Neural cell (in vitro differentiated cells): Measurements from ENCODE around the gene SCN8A. TPM values are rescaled to one million over a fixed set of nuclear protein-coding genes. Genes with fewer than 3 reads are reported as not detected.

Experiments used
- H2AFZ ChIP-seq: fragments of 200-600, 300-800 bp; sonication (generic), shearing (Covaris generic); 2 replicates; pipeline ENCODE4 v1.6.0; 2014; ENCODE audit warnings: low read depth, mild to moderate bottlenecking, antibody characterized with exemption, low read length, moderate library complexity
- H3F3A ChIP-seq: fragments of 200-600 bp; shearing (Covaris generic); 2 replicates; pipeline ENCODE4 v1.6.1; 2016; ENCODE audit warnings: mild to moderate bottlenecking, moderate library complexity, mixed read lengths, antibody characterized with exemption, low read length; ENCODE audit not compliant: insufficient read depth, poor library complexity, severe bottlenecking
- H3K27ac ChIP-seq: fragments of 200-600, 300-800 bp; sonication (generic), shearing (Covaris generic); 2 replicates; pipeline ENCODE4 v1.5.1; 2014; ENCODE audit warnings: mild to moderate bottlenecking, low read length, moderate library complexity
- H3K27me3 ChIP-seq: fragments of 300-800, 200-600 bp; sonication (generic), shearing (Covaris generic); 2 replicates; pipeline ENCODE4 v1.6.0; 2014; ENCODE audit warnings: mild to moderate bottlenecking, low read depth, low read length, moderate library complexity; ENCODE audit not compliant: insufficient read depth
- H3K36me3 ChIP-seq: fragments of 300-800, 200-600 bp; sonication (generic), shearing (Covaris generic); 2 replicates; pipeline ENCODE4 v1.5.1; 2014; ENCODE audit warnings: mild to moderate bottlenecking, antibody characterized with exemption, low read length, moderate library complexity; ENCODE audit not compliant: insufficient read depth
- H3K4me2 ChIP-seq: fragments of 300-800, 200-600 bp; sonication (generic), shearing (Covaris generic); 2 replicates; pipeline ENCODE4 v1.6.0; 2014; ENCODE audit warnings: mild to moderate bottlenecking, low read length
- H3K4me3 ChIP-seq: fragments of 300-800, 200-600 bp; sonication (generic), shearing (Covaris generic); 2 replicates; pipeline ENCODE4 v1.5.1; 2014; ENCODE audit warnings: mild to moderate bottlenecking, low read length, moderate library complexity
- H3K79me2 ChIP-seq: fragments of 200-600 bp; shearing (Covaris generic); replicated peaks from 2 replicates; pipeline ENCODE4 v1.6.0; 2014; ENCODE audit warnings: mild to moderate bottlenecking, low read length, moderate library complexity; ENCODE audit not compliant: insufficient read depth
- H3K9ac ChIP-seq: fragments of 300-800, 200-600 bp; sonication (generic), shearing (Covaris generic); 2 replicates; pipeline ENCODE4 v1.6.1; 2016; ENCODE audit warnings: mild to moderate bottlenecking, low read length, mixed read lengths
- H3K9me2 ChIP-seq: fragments of 200-600 bp; shearing (Covaris generic); 2 replicates; pipeline ENCODE4 v1.6.1; 2016; ENCODE audit warnings: mild to moderate bottlenecking, low read length, mixed read lengths; ENCODE audit not compliant: insufficient read depth
- H3K9me3 ChIP-seq: fragments of 200-600, 300-800 bp; sonication (generic), shearing (Covaris generic); 2 replicates; pipeline ENCODE4 v1.6.1; 2016; ENCODE audit warnings: mild to moderate bottlenecking, mixed run types, low read length, moderate library complexity, mixed read lengths
- H4K20me1 ChIP-seq: fragments of 200-600 bp; shearing (Covaris generic); 2 replicates; pipeline ENCODE4 v1.6.1; 2016; ENCODE audit warnings: mild to moderate bottlenecking, mixed run types; ENCODE audit not compliant: insufficient read depth
- CTCF ChIP-seq: fragments of 450-650 bp; IDR thresholded peaks from 2 replicates; pipeline ENCODE4 v1.5.1; 2014; ENCODE audit warnings: antibody characterized with exemption, mild to moderate bottlenecking, moderate library complexity; ENCODE audit not compliant: poor library complexity, severe bottlenecking
- EP300 ChIP-seq: fragments of 450-650 bp; conservative IDR thresholded peaks from 2 replicates; pipeline ENCODE4 v1.6.1; 2014; ENCODE audit warnings: antibody characterized with exemption, mild to moderate bottlenecking, moderate library complexity; ENCODE audit not compliant: poor library complexity, severe bottlenecking
- EZH2 ChIP-seq: fragments of 200-600, 300-800 bp; shearing (Covaris generic), sonication (generic); IDR thresholded peaks from 2 replicates; pipeline ENCODE4 v1.6.1; 2014; ENCODE audit warnings: antibody characterized with exemption, low read length, borderline replicate concordance, mild to moderate bottlenecking; ENCODE audit not compliant: insufficient read depth, poor library complexity, severe bottlenecking
- MXI1 ChIP-seq: fragments of 450-650 bp; conservative IDR thresholded peaks from 2 replicates; pipeline ENCODE4 v1.6.1; 2014; ENCODE audit warnings: antibody characterized with exemption, mild to moderate bottlenecking; ENCODE audit not compliant: poor library complexity, severe bottlenecking
- POLR2AphosphoS5 ChIP-seq: IDR thresholded peaks from 2 replicates; pipeline ENCODE4 v1.6.1; 2012
- RAD21 ChIP-seq: fragments of 450-650 bp; conservative IDR thresholded peaks from 2 replicates; pipeline ENCODE4 v1.6.1; 2014; ENCODE audit warnings: antibody characterized with exemption, mild to moderate bottlenecking, moderate library complexity
- REST ChIP-seq: IDR thresholded peaks from 2 replicates; pipeline ENCODE4 v1.6.1; 2012; ENCODE audit warnings: borderline replicate concordance
- SMC3 ChIP-seq: fragments of 450-650 bp; conservative IDR thresholded peaks from 2 replicates; pipeline ENCODE4 v1.6.1; 2014; ENCODE audit warnings: antibody characterized with exemption, mild to moderate bottlenecking, moderate library complexity; ENCODE audit not compliant: poor library complexity
- TAF1 ChIP-seq: IDR thresholded peaks from 2 replicates; pipeline ENCODE4 v1.6.1; 2012; ENCODE audit warnings: low read depth
- polyA plus RNA-seq: library from polyadenylated mRNA; depleted of rRNA; stranded (reverse); fragments of >200 nt; gene quantifications from 2 replicates; pipeline ENCODE4 v1.2.3, GENCODE V29; 2014

SCN8A gene
- polyA plus RNA-seq, 1 donor from 2014 or later: 14.2 TPM

- H2AFZ ChIP-seq: no peak overlapping the region
- H3F3A ChIP-seq: no peaks in the 10 kb centered on the region
- no peak overlapping the region for H3K27ac ChIP-seq
- TF ChIP-seq MXI1: no peak
- no peak for TF ChIP-seq REST
- TF ChIP-seq TAF1: no peak
- no peak for TF ChIP-seq CTCF
- TF ChIP-seq POLR2AphosphoS5: no peak
- TF ChIP-seq EZH2: no peak
- TF ChIP-seq EP300: no peak
- no peak for TF ChIP-seq RAD21
- no peak for TF ChIP-seq SMC3
- H3K27me3 ChIP-seq: no peaks in the 10 kb centered on the region
- no peak overlapping the region for H3K4me3 ChIP-seq
- no peaks in the 10 kb centered on the region for H4K20me1 ChIP-seq
- no peaks in the 10 kb centered on the region for H3K36me3 ChIP-seq
- no peaks in the 10 kb centered on the region for H3K9me3 ChIP-seq
- H3K9ac ChIP-seq: no peak overlapping the region
- H3K9me2 ChIP-seq: no peaks in the 10 kb centered on the region
- no peak overlapping the region for H3K4me2 ChIP-seq
- no peaks in the 10 kb centered on the region for H3K79me2 ChIP-seq
These were observed 103.1 kb downstream of the SCN8A start for GRCh38 chr12:51694146-51694545.

- Histone ChIP-seq H3K9me3 (no peaks in the 10 kb centered on the region), H3K9me2 (no peaks in the 10 kb centered on the region), H4K20me1 (no peaks in the 10 kb centered on the region), H3K4me2 (no peak overlapping the region), H3K4me3 (no peak overlapping the region), H3K27ac (no peak overlapping the region), H3K27me3 (no peaks in the 10 kb centered on the region), H3F3A (no peaks in the 10 kb centered on the region), H3K9ac (no peak overlapping the region), H2AFZ (no peak overlapping the region), H3K36me3 (no peaks in the 10 kb centered on the region), H3K79me2 (no peaks in the 10 kb centered on the region)
- no peak for TF ChIP-seq POLR2AphosphoS5
- TF ChIP-seq SMC3: no peak
- TF ChIP-seq TAF1: no peak
- no peak for TF ChIP-seq EP300
- TF ChIP-seq MXI1: no peak
- TF ChIP-seq REST: no peak
- TF ChIP-seq EZH2: no peak
- TF ChIP-seq CTCF: no peak
- TF ChIP-seq RAD21: no peak
These were observed 104.4 kb downstream of the SCN8A start for GRCh38 chr12:51695241-51696010.
